Measurements from ENCODE around the gene PARP12. TPM values are rescaled to one million over a fixed set of nuclear protein-coding genes. Genes with fewer than 3 reads are reported as not detected.
A peak's percentile ranks its signal among the peaks of the same experiment; 100 is the strongest.
"Not testable (repeated sequence)": the region's sequence is repeated elsewhere in the genome, so short reads cannot be mapped to it uniquely, and the experiment has no call there.

Gene PARP12, protein sequence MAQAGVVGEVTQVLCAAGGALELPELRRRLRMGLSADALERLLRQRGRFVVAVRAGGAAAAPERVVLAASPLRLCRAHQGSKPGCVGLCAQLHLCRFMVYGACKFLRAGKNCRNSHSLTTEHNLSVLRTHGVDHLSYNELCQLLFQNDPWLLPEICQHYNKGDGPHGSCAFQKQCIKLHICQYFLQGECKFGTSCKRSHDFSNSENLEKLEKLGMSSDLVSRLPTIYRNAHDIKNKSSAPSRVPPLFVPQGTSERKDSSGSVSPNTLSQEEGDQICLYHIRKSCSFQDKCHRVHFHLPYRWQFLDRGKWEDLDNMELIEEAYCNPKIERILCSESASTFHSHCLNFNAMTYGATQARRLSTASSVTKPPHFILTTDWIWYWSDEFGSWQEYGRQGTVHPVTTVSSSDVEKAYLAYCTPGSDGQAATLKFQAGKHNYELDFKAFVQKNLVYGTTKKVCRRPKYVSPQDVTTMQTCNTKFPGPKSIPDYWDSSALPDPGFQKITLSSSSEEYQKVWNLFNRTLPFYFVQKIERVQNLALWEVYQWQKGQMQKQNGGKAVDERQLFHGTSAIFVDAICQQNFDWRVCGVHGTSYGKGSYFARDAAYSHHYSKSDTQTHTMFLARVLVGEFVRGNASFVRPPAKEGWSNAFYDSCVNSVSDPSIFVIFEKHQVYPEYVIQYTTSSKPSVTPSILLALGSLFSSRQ
- 26.9 and 27.5 TPM in 2 replicates for total RNA-seq
- long read RNA-seq, partial matches to known transcripts = 7 of 15 reads
- long read RNA-seq, other reads (novel, unspliced or antisense) = 4 of 15 reads

DNA sequence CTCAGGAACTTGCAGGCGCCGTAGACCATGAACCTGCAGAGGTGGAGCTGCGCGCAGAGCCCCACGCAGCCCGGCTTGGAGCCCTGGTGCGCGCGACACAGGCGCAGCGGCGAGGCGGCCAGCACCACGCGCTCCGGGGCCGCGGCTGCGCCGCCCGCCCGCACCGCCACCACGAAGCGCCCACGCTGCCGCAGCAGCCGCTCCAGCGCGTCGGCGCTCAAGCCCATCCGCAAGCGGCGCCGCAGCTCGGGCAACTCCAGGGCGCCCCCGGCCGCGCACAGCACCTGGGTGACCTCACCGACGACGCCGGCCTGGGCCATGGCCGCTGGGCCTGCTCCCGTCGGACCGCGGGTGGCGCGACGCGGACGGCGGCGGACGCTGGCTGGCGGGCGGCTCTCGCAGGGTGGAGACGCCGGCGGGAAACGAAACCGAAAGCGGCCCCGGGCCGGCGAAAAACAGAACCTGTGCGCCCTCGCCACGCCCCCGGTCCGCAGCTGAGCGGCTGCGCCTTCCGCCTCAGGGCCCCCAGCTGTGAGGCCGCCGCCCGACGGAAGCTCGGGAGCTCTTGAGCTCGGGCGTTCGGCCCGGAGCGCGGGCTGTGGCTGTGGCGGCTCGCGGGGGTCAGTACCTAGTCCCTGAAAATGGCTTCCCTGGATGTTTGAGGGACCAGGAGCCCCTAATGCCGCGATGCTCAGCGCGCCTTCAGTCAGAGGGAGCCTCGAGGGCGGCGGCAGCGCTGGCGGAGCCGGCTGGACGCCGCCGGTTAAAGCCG, at the start of gene PARP12:
TSS of gene PARP12 (minus strand) at position 424 of the 772 bp plus-strand sequence. CDS start at position 320, 104 bp downstream.
- TF ChIP-seq, protein P1, sequence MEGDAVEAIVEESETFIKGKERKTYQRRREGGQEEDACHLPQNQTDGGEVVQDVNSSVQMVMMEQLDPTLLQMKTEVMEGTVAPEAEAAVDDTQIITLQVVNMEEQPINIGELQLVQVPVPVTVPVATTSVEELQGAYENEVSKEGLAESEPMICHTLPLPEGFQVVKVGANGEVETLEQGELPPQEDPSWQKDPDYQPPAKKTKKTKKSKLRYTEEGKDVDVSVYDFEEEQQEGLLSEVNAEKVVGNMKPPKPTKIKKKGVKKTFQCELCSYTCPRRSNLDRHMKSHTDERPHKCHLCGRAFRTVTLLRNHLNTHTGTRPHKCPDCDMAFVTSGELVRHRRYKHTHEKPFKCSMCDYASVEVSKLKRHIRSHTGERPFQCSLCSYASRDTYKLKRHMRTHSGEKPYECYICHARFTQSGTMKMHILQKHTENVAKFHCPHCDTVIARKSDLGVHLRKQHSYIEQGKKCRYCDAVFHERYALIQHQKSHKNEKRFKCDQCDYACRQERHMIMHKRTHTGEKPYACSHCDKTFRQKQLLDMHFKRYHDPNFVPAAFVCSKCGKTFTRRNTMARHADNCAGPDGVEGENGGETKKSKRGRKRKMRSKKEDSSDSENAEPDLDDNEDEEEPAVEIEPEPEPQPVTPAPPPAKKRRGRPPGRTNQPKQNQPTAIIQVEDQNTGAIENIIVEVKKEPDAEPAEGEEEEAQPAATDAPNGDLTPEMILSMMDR (IDR thresholded peaks at IDR 0.05) = no peak
- peak; percentile 95 for DNase-seq (ENCODE audit: extremely low spot score, unreplicated experiment)

DNA sequence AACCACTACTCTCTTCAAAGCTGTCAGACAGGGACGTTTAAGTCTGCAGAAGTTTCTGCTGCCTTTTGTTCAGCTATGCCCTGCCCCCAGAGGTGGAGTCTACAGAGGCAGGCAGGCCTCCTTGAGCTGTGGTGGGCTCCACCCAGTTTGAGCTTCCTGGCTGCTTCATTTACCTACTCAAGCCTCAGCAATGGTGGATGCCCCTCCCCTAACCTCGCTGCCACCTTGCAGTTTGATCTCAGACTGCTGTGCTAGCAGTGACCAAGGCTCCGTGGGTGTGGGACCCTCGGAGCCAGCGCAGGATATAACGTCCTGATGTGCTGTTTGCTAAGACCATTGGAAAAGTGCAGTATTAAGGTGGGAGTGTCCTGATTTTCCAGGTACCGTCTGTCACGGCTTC, 46.0 kb upstream of the PARP12 start:
- DNase-seq (ENCODE audit: extremely low spot score, unreplicated experiment); H3K27ac Mint-ChIP-seq (ENCODE audit: unreplicated experiment); H3K4me1 Mint-ChIP-seq (ENCODE audit: unreplicated experiment); H3K27me3 Mint-ChIP-seq (ENCODE audit: unreplicated experiment); H3K4me3 Mint-ChIP-seq (ENCODE audit: unreplicated experiment): not testable (repeated sequence)
- Mint-ChIP-seq H3K9me3 (ENCODE audit: unreplicated experiment) (peaks cover 20% of the 10 kb centered on the region), H3K36me3 (ENCODE audit: unreplicated experiment) (peaks cover 37% of the 10 kb centered on the region)

More for the DNA sequence above, at the start of gene PARP12:
- Mint-ChIP-seq H3K9me3 (ENCODE audit: unreplicated experiment) (peaks cover 15% of the 10 kb centered on the region), H3K27me3 (ENCODE audit: unreplicated experiment) (no peaks in the 10 kb centered on the region), H3K4me3 (ENCODE audit: unreplicated experiment) (peak within 1 kb of the TSS; percentile 83), H3K27ac (ENCODE audit: unreplicated experiment) (peak within 1 kb of the TSS; percentile 77), H3K4me1 (ENCODE audit: unreplicated experiment) (peaks cover 32% of the 10 kb centered on the region), H3K36me3 (ENCODE audit: unreplicated experiment) (peaks cover 10% of the 10 kb centered on the region)

DNA sequence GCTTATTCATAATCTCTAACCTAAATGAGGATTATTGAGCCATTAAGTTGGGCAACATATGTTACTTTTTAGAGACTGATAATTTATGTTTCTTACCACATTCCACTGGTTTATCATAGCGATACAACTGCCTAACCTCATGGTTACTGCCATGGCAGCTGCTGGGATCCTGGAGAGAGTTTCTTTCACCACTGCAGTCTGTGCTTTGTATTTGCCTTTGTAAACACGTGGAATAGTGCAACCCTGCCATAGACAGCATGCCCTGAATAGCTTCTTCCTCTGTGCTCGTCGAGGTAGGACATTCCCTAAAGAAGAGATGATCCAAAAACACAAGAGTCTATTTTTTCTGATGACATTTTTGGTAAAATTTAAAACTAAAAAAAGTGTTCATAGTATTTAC, 33.7 kb upstream of the PARP12 start:
- no peaks in the 10 kb centered on the region for H3K9me3 Mint-ChIP-seq (ENCODE audit: unreplicated experiment)
- H3K4me1 Mint-ChIP-seq (ENCODE audit: unreplicated experiment) = no peaks in the 10 kb centered on the region
- no peaks in the 10 kb centered on the region for H3K27me3 Mint-ChIP-seq (ENCODE audit: unreplicated experiment)
- no peak overlapping the region for H3K4me3 Mint-ChIP-seq (ENCODE audit: unreplicated experiment)
- H3K36me3 Mint-ChIP-seq (ENCODE audit: unreplicated experiment) = peaks cover 73% of the 10 kb centered on the region
- DNase-seq (ENCODE audit: extremely low spot score, unreplicated experiment) = no peak
- no peak overlapping the region for H3K27ac Mint-ChIP-seq (ENCODE audit: unreplicated experiment)
- TF ChIP-seq, protein P1 (IDR thresholded peaks at IDR 0.05) = no peak

DNA sequence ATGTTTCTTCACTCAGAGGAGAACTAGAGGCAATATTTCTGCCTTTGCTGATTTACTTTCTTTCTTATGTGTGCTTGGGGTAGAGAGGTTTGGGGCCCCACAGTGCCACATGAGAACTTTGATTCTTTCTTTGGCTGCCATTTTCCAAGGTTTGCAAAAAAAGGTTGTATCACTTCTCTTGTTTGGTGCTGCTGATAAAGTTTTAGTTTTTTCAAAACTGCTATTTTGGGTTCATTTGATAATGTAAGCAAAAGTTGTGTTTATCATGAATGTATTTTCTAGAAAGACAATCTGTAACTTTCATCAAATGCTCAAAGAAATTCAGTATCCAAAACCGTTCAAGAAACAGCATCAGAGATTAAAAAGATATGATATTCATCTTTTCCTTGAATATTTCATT, 30.6 kb upstream of the PARP12 start:
- no peaks in the 10 kb centered on the region for H3K4me1 Mint-ChIP-seq (ENCODE audit: unreplicated experiment)
- peaks cover 75% of the 10 kb centered on the region for H3K36me3 Mint-ChIP-seq (ENCODE audit: unreplicated experiment)
- H3K9me3 Mint-ChIP-seq (ENCODE audit: unreplicated experiment) = no peaks in the 10 kb centered on the region
- TF ChIP-seq, protein P1 (IDR thresholded peaks at IDR 0.05) = no peak
- no peak overlapping the region for H3K27ac Mint-ChIP-seq (ENCODE audit: unreplicated experiment)
- no peaks in the 10 kb centered on the region for H3K27me3 Mint-ChIP-seq (ENCODE audit: unreplicated experiment)
- no peak for DNase-seq (ENCODE audit: extremely low spot score, unreplicated experiment)
- H3K4me3 Mint-ChIP-seq (ENCODE audit: unreplicated experiment) = no peak overlapping the region

DNA sequence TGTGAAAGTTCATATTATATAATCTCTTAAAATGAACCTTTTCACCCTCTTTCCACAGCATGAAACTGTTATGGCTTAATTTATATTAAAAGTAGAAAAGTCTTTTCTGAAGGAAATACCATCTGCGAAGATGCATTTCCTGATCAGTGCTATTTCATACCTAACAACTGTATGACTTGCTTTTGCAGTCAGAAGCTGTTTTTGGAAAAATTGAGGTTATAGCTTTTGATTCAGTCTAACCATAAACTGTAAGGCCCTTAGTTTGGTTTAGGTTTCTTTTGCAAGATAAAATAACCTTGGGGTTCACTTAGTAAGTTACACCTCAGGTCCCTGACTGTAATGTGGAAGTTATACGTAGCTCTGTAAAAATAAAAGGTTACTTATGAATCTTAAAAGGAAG, 22.7 kb upstream of the PARP12 start:
- DNase-seq (ENCODE audit: extremely low spot score, unreplicated experiment) = no peak
- peaks cover 27% of the 10 kb centered on the region for H3K36me3 Mint-ChIP-seq (ENCODE audit: unreplicated experiment)
- TF ChIP-seq, protein P1 (IDR thresholded peaks at IDR 0.05) = no peak
- no peaks in the 10 kb centered on the region for H3K9me3 Mint-ChIP-seq (ENCODE audit: unreplicated experiment)
- no peak overlapping the region for H3K27ac Mint-ChIP-seq (ENCODE audit: unreplicated experiment)
- H3K4me3 Mint-ChIP-seq (ENCODE audit: unreplicated experiment) = no peak overlapping the region
- peaks cover 8% of the 10 kb centered on the region for H3K4me1 Mint-ChIP-seq (ENCODE audit: unreplicated experiment)
- peaks cover 6% of the 10 kb centered on the region for H3K27me3 Mint-ChIP-seq (ENCODE audit: unreplicated experiment)
